ENCODE data around the gene MED20. TPM values are rescaled to one million over a fixed set of nuclear protein-coding genes. Genes with fewer than 3 reads are reported as not detected.

MED20 gene
- total and polyA plus RNA-seq, 2 of the 4 experiments (the other 2 are of a cell fraction) = 24.8 to 38.2 TPM

GRCh38 chr6:41872147-41872546 lies 48.8 kb downstream of the MED20 start:
- Histone ChIP-seq H2BK15ac (ENCODE audit: low read depth, low read length) (no peak overlapping the region), H4K20me1 (ENCODE audit: insufficient read depth, low read length) (no peaks in the 10 kb centered on the region), H3K4me3 (ENCODE audit: insufficient read depth, low read depth, low read length) (no peak overlapping the region), H3K9me3 (ENCODE audit: control insufficient read depth, insufficient read depth, low read length) (no peaks in the 10 kb centered on the region), H3K9me1 (ENCODE audit: insufficient read depth, low read length) (no peaks in the 10 kb centered on the region), H3K14ac (replicated peaks; ENCODE audit: low read depth, low read length) (no peak overlapping the region), H3K18ac (ENCODE audit: low read depth, low read length) (no peak overlapping the region), H3K4ac (ENCODE audit: low read depth, low read length) (no peak overlapping the region), H3K4me1 (ENCODE audit: control insufficient read depth, insufficient read depth, low read length) (no peaks in the 10 kb centered on the region), H2BK20ac (ENCODE audit: low read depth, low read length) (no peak overlapping the region), H3K27me3 (ENCODE audit: control insufficient read depth, insufficient read depth, low read length) (no peaks in the 10 kb centered on the region), H2BK120ac (ENCODE audit: low read depth, low read length) (no peak overlapping the region), H3K79me1 (ENCODE audit: low read depth in 1 of 2, low read length in 2 of 2) (no peaks in the 10 kb centered on the region; a peak in 1 of 4 replicates), H4K91ac (ENCODE audit: insufficient read depth, low read depth, low read length) (no peak overlapping the region), H3K9ac (ENCODE audit: low read depth, low read length) (no peak overlapping the region), H3K4me2 (ENCODE audit: low read depth, low read length) (no peak overlapping the region), H2BK5ac (ENCODE audit: low read depth, low read length, poor library complexity, severe bottlenecking) (no peak overlapping the region), H4K8ac (ENCODE audit: low read depth in 2 of 2, low read length in 2 of 2) (no peak overlapping the region), H3K27ac (ENCODE audit: insufficient read depth, low read length) (no peak overlapping the region), H3K36me3 (ENCODE audit: control insufficient read depth, insufficient read depth, low read length) (peaks cover 1% of the 10 kb centered on the region; the same call in 1 of the 2 replicates), H2AFZ (replicated peaks; ENCODE audit: low read length, poor library complexity) (no peak overlapping the region), H3K56ac (ENCODE audit: extremely low read depth, insufficient read depth, low read length) (no peak overlapping the region), H3K23ac (ENCODE audit: low read depth, low read length) (no peak overlapping the region), H4K5ac (ENCODE audit: low read depth, low read length) (no peak overlapping the region), H2AK5ac (ENCODE audit: low read depth, low read length) (no peak overlapping the region), H2AK9ac (replicated peaks; ENCODE audit: low read depth, low read length, poor library complexity) (no peak overlapping the region)
- ATAC-seq (ENCODE audit: low read depth) = no peak
- POLR2A ChIA-PET (ENCODE audit: unreplicated experiment) = no interaction called here
- CTCF ChIA-PET = no interaction called here
- TF ChIP-seq CHD1 (IDR thresholded peaks at IDR 0.05; ENCODE audit: low read depth, low read length) (no peak), RAD21 (IDR thresholded peaks at IDR 0.05; ENCODE audit: low read length) (no peak), NFE2L2 (IDR thresholded peaks at IDR 0.05; ENCODE audit: low read depth, low read length) (no peak), CTCF (conservative IDR thresholded peaks at IDR 0.05; ENCODE audit: low read depth, low read length) (no peak)
- BruUV-seq (replicated peaks) = no TSS peak
- intact Hi-C loops (cut with micrococcal nuclease) (no loop called here), in situ Hi-C loops (cut with MboI; ENCODE audit: low sequenced_read_pairs) (no loop called here), dilution Hi-C loops (cut with HindIII; ENCODE audit: low sequenced_read_pairs, unreplicated experiment) (no loop called here)
- 90% methylated on average over 4 of the region's 13 CpGs; no CpG with 5 or more reads in 1 of the 2 experiments for WGBS, 2 experiments (ENCODE audit: extremely low coverage in 2 of 2, insufficient read length in 1 of 2)
- no peak for DNase-seq
